Measurements from ENCODE around the gene RCE1.
"Not testable (repeated sequence)": the region's sequence is repeated elsewhere in the genome, so short reads cannot be mapped to it uniquely, and the experiment has no call there.

Gene RCE1

GRCh38 chr11:66842896-66843775, at the start of gene RCE1:
TSS of gene RCE1 (plus strand) at chr11:66843441. CDS start at chr11:66843456, 15 bp downstream.
- DNase-seq (ENCODE audit: low spot score), result peak; percentile 94

- not testable (repeated sequence) for DNase-seq (ENCODE audit: low spot score)
Observed at GRCh38 chr11:66799815-66800214, 43.4 kb upstream of the RCE1 start.

- DNase-seq (ENCODE audit: low spot score), result no peak
Observed at GRCh38 chr11:66800720-66801428, 42.4 kb upstream of the RCE1 start.

GRCh38 chr11:66809592-66809991, 33.6 kb upstream of the RCE1 start:
- DNase-seq (ENCODE audit: low spot score), result no peak

GRCh38 chr11:66810576-66811185, 32.6 kb upstream of the RCE1 start:
- no peak for DNase-seq (ENCODE audit: low spot score)

- no peak for DNase-seq (ENCODE audit: low spot score)
Observed at GRCh38 chr11:66814678-66815077, 28.6 kb upstream of the RCE1 start.

GRCh38 chr11:66815646-66816045, 27.6 kb upstream of the RCE1 start:
- no peak for DNase-seq (ENCODE audit: low spot score)

GRCh38 chr11:66818231-66818955, 24.8 kb upstream of the RCE1 start:
- DNase-seq (ENCODE audit: low spot score), result no peak

- no peak for DNase-seq (ENCODE audit: low spot score)
Observed at GRCh38 chr11:66820381-66820780, 22.9 kb upstream of the RCE1 start.

GRCh38 chr11:66820901-66821300, 22.3 kb upstream of the RCE1 start:
- DNase-seq (ENCODE audit: low spot score), result no peak

GRCh38 chr11:66823700-66824099, 19.5 kb upstream of the RCE1 start:
- no peak for DNase-seq (ENCODE audit: low spot score)

- DNase-seq (ENCODE audit: low spot score), result not testable (repeated sequence)
Observed at GRCh38 chr11:66824573-66824972, 18.7 kb upstream of the RCE1 start.

- DNase-seq (ENCODE audit: low spot score), result no peak
Observed at GRCh38 chr11:66834539-66834845, 8.7 kb upstream of the RCE1 start.

GRCh38 chr11:66834943-66835342, 8.3 kb upstream of the RCE1 start:
- DNase-seq (ENCODE audit: low spot score), result no peak

- DNase-seq (ENCODE audit: low spot score), result no peak
Observed at GRCh38 chr11:66835768-66836405, 7.4 kb upstream of the RCE1 start.

GRCh38 chr11:66840317-66841091, 2.7 kb upstream of the RCE1 start:
- DNase-seq (ENCODE audit: low spot score), result no peak

- no peak for DNase-seq (ENCODE audit: low spot score)
Observed at GRCh38 chr11:66841861-66842260, 1.4 kb upstream of the RCE1 start.

- no peak for DNase-seq (ENCODE audit: low spot score)
Observed at GRCh38 chr11:66842501-66842895, 743 bp upstream of the RCE1 start.

GRCh38 chr11:66843776-66844495, 695 bp downstream of the RCE1 start:
- peak; percentile 2 for DNase-seq (ENCODE audit: low spot score)

- DNase-seq (ENCODE audit: low spot score), result no peak
Observed at GRCh38 chr11:66844496-66845142, 1.4 kb downstream of the RCE1 start.

All from Ammon's horn (tissue), 1 donor.